HTR-8/SVneo (cell line): Measurements from ENCODE around the gene APEX1.

ENCODE experiments used
- DNase-seq: peaks from one replicate; pipeline ENCODE4 v3.0.0; 2011; ENCODE audit warnings: low spot score, mixed read lengths; ENCODE audit not compliant: insufficient read length
- FAIRE-seq: peaks from 2 replicates; lab custom pipeline; 2011; peaks lifted over from hg19 to GRCh38; lab: Jason Lieb, UNC

APEX1 gene

GRCh38 chr14:20454516-20455354 lies at the start of gene APEX1, which contains the start of gene OSGEP:
Gene APEX1 (plus strand): TSS chr14:20455226. CDS start chr14:20455646, 420 bp downstream.
Gene OSGEP (minus strand): TSS chr14:20454812. CDS start chr14:20454683, 129 bp downstream.
- FAIRE-seq, result peak; percentile 93
- peak; percentile 93 for DNase-seq

- no peak for FAIRE-seq
- no peak for DNase-seq
Observed at GRCh38 chr14:20409226-20409625, 45.8 kb upstream of the APEX1 start.

GRCh38 chr14:20412411-20412810 lies 42.6 kb upstream of the APEX1 start:
- no peak for DNase-seq
- FAIRE-seq, result no peak

GRCh38 chr14:20412876-20413743 lies 41.9 kb upstream of the APEX1 start, which contains the start of gene TEP1:
Gene TEP1 (minus strand): TSS chr14:20413501. CDS start chr14:20408439, 5,062 bp downstream.
- no peak for FAIRE-seq
- peak; percentile 68 for DNase-seq

GRCh38 chr14:20413744-20414082 lies 41.3 kb upstream of the APEX1 start:
- DNase-seq (no peak), FAIRE-seq (no peak)

- peak; percentile 48 for DNase-seq
- no peak for FAIRE-seq
Observed at GRCh38 chr14:20415782-20416206, 39.2 kb upstream of the APEX1 start.

GRCh38 chr14:20416223-20416622 lies 38.8 kb upstream of the APEX1 start:
- no peak for DNase-seq
- FAIRE-seq, result no peak

GRCh38 chr14:20417250-20418186 lies 37.5 kb upstream of the APEX1 start:
- FAIRE-seq, result no peak
- DNase-seq, result no peak

- no peak for DNase-seq
Observed at GRCh38 chr14:20418501-20418909, 36.5 kb upstream of the APEX1 start.

GRCh38 chr14:20419419-20419818 lies 35.6 kb upstream of the APEX1 start:
- FAIRE-seq (no peak), DNase-seq (no peak)

More at GRCh38 chr14:20418501-20418909, 36.5 kb upstream of the APEX1 start:
- FAIRE-seq, result no peak

- FAIRE-seq, result no peak
- no peak for DNase-seq
Observed at GRCh38 chr14:20421267-20421666, 33.8 kb upstream of the APEX1 start.

GRCh38 chr14:20422886-20423285 lies 32.1 kb upstream of the APEX1 start:
- DNase-seq, result no peak
- no peak for FAIRE-seq

GRCh38 chr14:20424851-20425250 lies 30.2 kb upstream of the APEX1 start:
- FAIRE-seq (no peak), DNase-seq (no peak)

- peak; percentile 57 for DNase-seq
- no peak for FAIRE-seq
Observed at GRCh38 chr14:20427231-20428009, 27.6 kb upstream of the APEX1 start.

GRCh38 chr14:20428010-20428365 lies 27.0 kb upstream of the APEX1 start:
- FAIRE-seq (no peak), DNase-seq (no peak)

GRCh38 chr14:20428802-20429201 lies 26.2 kb upstream of the APEX1 start:
- FAIRE-seq (no peak), DNase-seq (no peak)

- DNase-seq (no peak), FAIRE-seq (no peak)
Observed at GRCh38 chr14:20429801-20430669, 25.0 kb upstream of the APEX1 start.
